Psoas muscle (tissue), 8 donors: ENCODE measurements around the gene ARHGAP12. TPM values are rescaled to one million over a fixed set of nuclear protein-coding genes. Genes with fewer than 3 reads are reported as not detected.
A peak's percentile ranks its signal among the peaks of the same experiment; 100 is the strongest.

ENCODE experiments used
- ATAC-seq, 4 donors: fragments of 200-7000 bp; cut with Tn5 transposase; one replicate each; pipeline ENCODE4 v1.9.1; 2020; ENCODE audit warnings: moderate library complexity in 3 of 4, mild to moderate bottlenecking in 2 of 4
- DNase-seq, 2 donors: peaks; one replicate each; pipeline ENCODE4 v3.0.0-alpha.2; 2020
- H3K27ac ChIP-seq: fragments of 200-600 bp; one replicate; pipeline ENCODE4 v1.8.0; 2022
- H3K27me3 ChIP-seq, 3 donors: fragments of 200-600 bp in 1 of 3; one replicate each; pipeline versions ENCODE4 v1.6.1 to v1.8.0; 2013 to 2022; ENCODE audit warnings: low read length in 2 of 3, mild to moderate bottlenecking in 2 of 3, moderate library complexity in 1 of 3; ENCODE audit not compliant: insufficient read depth in 3 of 3
- H3K36me3 ChIP-seq, 2 donors: fragments of 200-600 bp in 1 of 2; one replicate each; pipeline versions ENCODE4 v1.6.1 to v1.8.0; 2013 to 2022; ENCODE audit warnings: low read depth in 1 of 2, mild to moderate bottlenecking in 1 of 2, moderate library complexity in 1 of 2; ENCODE audit not compliant: insufficient read depth in 1 of 2
- H3K4me1 ChIP-seq: fragments of 200-600 bp; one replicate; pipeline ENCODE4 v1.8.0; 2022
- H3K4me3 ChIP-seq: fragments of 200-600 bp; one replicate; pipeline ENCODE4 v1.8.0; 2022; ENCODE audit warnings: mild to moderate bottlenecking
- H3K9me3 ChIP-seq: fragments of 200-600 bp; one replicate; pipeline ENCODE4 v1.8.0; 2022
- CTCF ChIP-seq: fragments of 200-600 bp; IDR thresholded peaks from one replicate; pipeline ENCODE4 v1.8.0; 2022; ENCODE audit warnings: antibody characterized with exemption
- WGBS, 3 donors: extraction: QIAGEN DNeasy Blood & Tissue Kit; methylation state at CpG; one replicate each; pipeline versions ENCODE4 v1.1.6 to v1.1.7; 2013; 5-methylcytosine and 5-hydroxymethylcytosine counted together
- intact Hi-C, 2 donors: fragments of 100-400 bp; cut with DNase I; formaldehyde crosslinking; loops; one replicate each; pipeline versions ENCODE4 v1.11.0 to v1.14.2; 2022
- polyA plus RNA-seq, 3 donors: library from polyadenylated mRNA; stranded (reverse); fragments of 200-250 nt; gene quantifications; one replicate each; pipeline ENCODE4 v1.2.3, GENCODE V29; 2013
- total RNA-seq, 4 donors: library from RNA; stranded (reverse); fragmentation: NEBNext Ultra II Directional in 2 of 4; extraction: Animal tissue kit (Norgen Biotek cat#: 25700) in 2 of 4; gene quantifications; one replicate each; pipeline versions ENCODE4 v1.2.1 to v1.2.4, GENCODE V29; 2021 to 2023
- donor health status: healthy with polysubstance abuse.
- donor health status: DM: no; HTN: no; CAD: no; lungs with moderate emphysema.
- donor health status: Bipolar disorder and iron deficiency.
- donor health status: healthy.
- donor health status: DM: yes; HTN: yes; CAD: no.
- donor health status: DM: no; HTN: no; CAD: no.
- donor health status: DM: no; HTN: no; CAD: no.
- donor health status: DM: yes; HTN: yes; CAD: no.

ARHGAP12 gene
- total and polyA plus RNA-seq, 7 donors, result 8.2 to 18.2 (median 11.8) TPM

DNA sequence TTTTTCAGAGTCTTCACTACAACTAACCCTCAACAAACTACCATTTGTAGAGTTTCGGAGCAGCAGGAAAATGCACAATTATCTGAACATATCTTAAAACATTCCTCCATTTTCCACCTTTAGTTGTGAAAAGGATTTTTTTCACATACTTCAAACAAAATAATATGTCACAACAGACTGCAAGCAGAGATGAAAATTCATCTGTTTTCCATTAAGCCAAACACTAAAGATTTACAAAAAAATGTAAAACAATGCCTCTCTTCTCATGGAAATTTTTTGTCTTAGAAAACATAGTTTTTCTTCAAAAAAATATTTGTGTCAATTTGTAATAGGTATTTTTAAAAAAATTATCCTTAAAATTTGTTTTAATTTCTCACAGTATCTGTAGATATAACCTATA is 98.9 kb downstream of the ARHGAP12 start:
- intact Hi-C loops, result no loop called here
- DNase-seq (no peak), ATAC-seq (no peak)
- Histone ChIP-seq H3K36me3 (peaks cover 0 to 4% of the 10 kb centered on the region in 2 donors), H3K27me3 (no peaks in the 10 kb centered on the region), H3K4me3 (no peak overlapping the region), H3K9me3 (no peaks in the 10 kb centered on the region), H3K27ac (no peak overlapping the region), H3K4me1 (no peaks in the 10 kb centered on the region)
- TF ChIP-seq CTCF, result no peak
- WGBS, 3 donors, result 95 to 100% (median 100%) methylated on average over 1 of the region's 1 CpG

- H3K9me3 ChIP-seq, result no peaks in the 10 kb centered on the region
- no peak for TF ChIP-seq CTCF
- WGBS, 3 donors, result 33 to 78% (median 34%) methylated on average over 4 of the region's 4 CpGs
- peak overlapping the region; percentile 64 for H3K27ac ChIP-seq
- DNase-seq (no peak), ATAC-seq (peak in 3 of 4 donors; percentile 39 to 61 (median 60))
- intact Hi-C loops, result no loop called here
- H3K4me3 ChIP-seq, result no peak overlapping the region
- H3K36me3 ChIP-seq, result peaks cover 0 to 4% of the 10 kb centered on the region in 2 donors
- no peaks in the 10 kb centered on the region for H3K27me3 ChIP-seq
- H3K4me1 ChIP-seq, result peaks cover 26% of the 10 kb centered on the region
Measured at GRCh38 chr10:31823358-31823757, 105.3 kb downstream of the ARHGAP12 start.

- Histone ChIP-seq H3K4me3 (no peak overlapping the region), H3K36me3 (peaks cover 0 to 4% of the 10 kb centered on the region in 2 donors), H3K4me1 (peaks cover 26% of the 10 kb centered on the region), H3K27me3 (no peaks in the 10 kb centered on the region), H3K9me3 (no peaks in the 10 kb centered on the region), H3K27ac (peak overlapping the region; percentile 64)
- DNase-seq (no peak), ATAC-seq (peak; percentile 25 to 70 (median 45))
- WGBS, 3 donors, result 30 to 46% (median 33%) methylated on average over 8 of the region's 8 CpGs
- intact Hi-C loops, result no loop called here
- TF ChIP-seq CTCF, result no peak
Measured at GRCh38 chr10:31822616-31823318, 105.9 kb downstream of the ARHGAP12 start.

DNA sequence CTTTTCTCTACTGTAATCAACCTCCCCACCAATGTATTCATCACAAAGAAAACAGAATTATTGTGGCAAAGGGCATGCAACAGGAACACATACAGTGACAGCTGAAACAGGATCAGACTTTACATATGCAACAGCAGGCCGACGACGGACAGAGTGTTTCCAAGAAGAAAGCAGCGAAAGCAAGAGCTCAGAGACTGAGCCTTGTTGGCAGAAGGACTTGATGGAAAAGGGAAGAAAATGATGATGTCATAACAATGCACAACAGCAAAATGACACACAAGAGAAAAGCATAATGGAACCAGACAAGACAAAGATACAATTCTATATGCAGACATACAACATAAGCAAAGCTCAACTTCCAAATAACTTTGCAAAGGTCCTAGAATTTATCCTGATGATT is 106.5 kb downstream of the ARHGAP12 start:
- DNase-seq (no peak), ATAC-seq (no peak)
- Histone ChIP-seq H3K4me1 (peaks cover 26% of the 10 kb centered on the region), H3K27ac (peak overlapping the region; percentile 64), H3K27me3 (no peaks in the 10 kb centered on the region), H3K4me3 (no peak overlapping the region), H3K36me3 (peaks cover 0 to 4% of the 10 kb centered on the region in 2 donors), H3K9me3 (no peaks in the 10 kb centered on the region)
- intact Hi-C loops, result no loop called here
- TF ChIP-seq CTCF, result no peak
- WGBS, 3 donors, result 39 to 70% (median 41%) methylated on average over 4 of the region's 4 CpGs
